H9 (cell line): ENCODE results near the gene MMP11. TPM values are rescaled to one million over a fixed set of nuclear protein-coding genes. Genes with fewer than 3 reads are reported as not detected.

Experiments used
- DNase-seq: peaks from one replicate; pipeline ENCODE4 v3.0.0-alpha.2; 2017
- H2AFZ ChIP-seq: one replicate; pipeline ENCODE4 v1.6.1; 2013; ENCODE audit warnings: mild to moderate bottlenecking, low read length, control low read depth, moderate library complexity
- H2AK5ac ChIP-seq: 2 replicates; pipeline ENCODE4 v1.6.1; 2013; ENCODE audit warnings: low read length, control low read depth, mixed read lengths; ENCODE audit not compliant: insufficient read length
- H2BK120ac ChIP-seq: one replicate; pipeline ENCODE4 v1.6.1; 2013; ENCODE audit warnings: low read depth, mild to moderate bottlenecking, low read length, control low read depth, inconsistent platforms; ENCODE audit not compliant: poor library complexity, severe bottlenecking
- H2BK12ac ChIP-seq: 2 replicates; pipeline ENCODE4 v1.6.1; 2013; ENCODE audit warnings: low read length, control low read depth, mixed read lengths, low read depth; ENCODE audit not compliant: insufficient read length
- H2BK15ac ChIP-seq: 2 replicates; pipeline ENCODE4 v1.6.1; 2013; ENCODE audit warnings: low read depth, low read length, control low read depth
- H2BK20ac ChIP-seq: one replicate; pipeline ENCODE4 v1.6.1; 2013; ENCODE audit warnings: low read depth, mild to moderate bottlenecking, low read length, control low read depth, inconsistent platforms; ENCODE audit not compliant: poor library complexity, severe bottlenecking
- H2BK5ac ChIP-seq: 2 replicates; pipeline ENCODE4 v1.6.1; 2013; ENCODE audit warnings: low read length, control low read depth, mixed read lengths; ENCODE audit not compliant: insufficient read length
- H3K14ac ChIP-seq: 2 replicates; pipeline ENCODE4 v1.6.1; 2013; ENCODE audit warnings: low read length, control low read depth; ENCODE audit not compliant: insufficient read depth
- H3K18ac ChIP-seq: 2 replicates; pipeline ENCODE4 v1.6.1; 2013; ENCODE audit warnings: low read depth, mild to moderate bottlenecking, mixed read lengths, low read length, control low read depth; ENCODE audit not compliant: insufficient read length
- H3K23ac ChIP-seq: 2 replicates; pipeline ENCODE4 v1.6.1; 2013; ENCODE audit warnings: low read length, control low read depth, mixed read lengths, low read depth; ENCODE audit not compliant: insufficient read length
- H3K23me2 ChIP-seq: 2 replicates; pipeline ENCODE4 v1.6.1; 2013; ENCODE audit warnings: low read depth, mild to moderate bottlenecking, mixed read lengths, low read length, control low read depth; ENCODE audit not compliant: insufficient read length, poor library complexity, severe bottlenecking
- H3K27ac ChIP-seq: 2 replicates; pipeline ENCODE4 v1.5.1; 2013; ENCODE audit warnings: low read length, control low read depth, mixed read lengths, low read depth; ENCODE audit not compliant: insufficient read length
- H3K27me3 ChIP-seq: 2 replicates; pipeline ENCODE4 v1.6.1; 2013; ENCODE audit warnings: low read length, control low read depth, inconsistent platforms; ENCODE audit not compliant: insufficient read depth
- H3K4ac ChIP-seq: 2 replicates; pipeline ENCODE4 v1.6.1; 2013; ENCODE audit warnings: low read depth, mild to moderate bottlenecking, control low read depth, inconsistent platforms, low read length, moderate library complexity
- H3K4me1 ChIP-seq: 2 replicates; pipeline ENCODE4 v1.6.1; 2013; ENCODE audit warnings: low read length, control low read depth, inconsistent platforms; ENCODE audit not compliant: insufficient read depth
- H3K4me2 ChIP-seq: 2 replicates; pipeline ENCODE4 v1.6.1; 2013; ENCODE audit warnings: low read length, control low read depth, mixed read lengths; ENCODE audit not compliant: insufficient read length, insufficient read depth
- H3K56ac ChIP-seq: 2 replicates; pipeline ENCODE4 v1.6.1; 2013; ENCODE audit warnings: low read depth, mild to moderate bottlenecking, mixed read lengths, low read length, control low read depth; ENCODE audit not compliant: insufficient read length
- H3K79me1 ChIP-seq: 2 replicates; pipeline ENCODE4 v1.6.1; 2013; ENCODE audit warnings: low read depth, mild to moderate bottlenecking, moderate library complexity, low read length, control low read depth, inconsistent platforms; ENCODE audit not compliant: insufficient read depth, poor library complexity, severe bottlenecking
- H3K79me2 ChIP-seq: 2 replicates; pipeline ENCODE4 v1.6.1; 2013; ENCODE audit warnings: low read length, control low read depth, inconsistent platforms; ENCODE audit not compliant: insufficient read depth
- H3K9ac ChIP-seq: 2 replicates; pipeline ENCODE4 v1.6.1; 2013; ENCODE audit warnings: low read length, control low read depth, mixed read lengths; ENCODE audit not compliant: insufficient read length; ENCODE audit errors: extremely low read depth
- H3K9me3 ChIP-seq: one replicate; pipeline ENCODE4 v1.6.1; 2013; ENCODE audit warnings: low read depth, low read length, inconsistent platforms; ENCODE audit not compliant: control insufficient read depth
- H3T11ph ChIP-seq: one replicate; pipeline ENCODE4 v1.6.1; 2013; ENCODE audit warnings: mild to moderate bottlenecking, low read length, control low read depth, inconsistent platforms
- H4K20me1 ChIP-seq: one replicate; pipeline ENCODE4 v1.6.1; 2013; ENCODE audit not compliant: control insufficient read depth, insufficient read length, insufficient read depth
- H4K5ac ChIP-seq: 2 replicates; pipeline ENCODE4 v1.6.1; 2013; ENCODE audit warnings: low read depth, mild to moderate bottlenecking, mixed read lengths, low read length, control low read depth; ENCODE audit not compliant: insufficient read length
- H4K8ac ChIP-seq: replicated peaks from 2 replicates; pipeline ENCODE4 v1.6.1; 2013; ENCODE audit warnings: low read length, control low read depth, mixed read lengths, low read depth; ENCODE audit not compliant: insufficient read length
- H4K91ac ChIP-seq: 2 replicates; pipeline ENCODE4 v1.6.1; 2013; ENCODE audit warnings: low read depth, mild to moderate bottlenecking, moderate library complexity, mixed read lengths, low read length, control low read depth; ENCODE audit not compliant: insufficient read length
- H3K27ac Mint-ChIP-seq, 3 experiments: 2 replicates in 2 of 3; 3 replicates in 1 of 3; pipeline ENCODE4 v1.8.0; 2020 to 2021; ENCODE audit warnings: mixed read lengths in 3 of 3, mild to moderate bottlenecking in 1 of 3, moderate library complexity in 1 of 3
- H3K27me3 Mint-ChIP-seq: 2 replicates; pipeline ENCODE4 v1.8.0; 2021; ENCODE audit warnings: low read depth, mild to moderate bottlenecking, moderate library complexity, mixed read lengths
- H3K36me3 Mint-ChIP-seq, 3 experiments: 2 replicates in 2 of 3; 3 replicates in 1 of 3; pipeline ENCODE4 v1.8.0; 2020 to 2021; ENCODE audit warnings: low read depth in 3 of 3, mixed read lengths in 3 of 3; ENCODE audit not compliant: insufficient read depth in 1 of 3
- H3K4me1 Mint-ChIP-seq, 2 experiments: 2 replicates each; pipeline ENCODE4 v1.8.0; 2020; ENCODE audit warnings: mixed read lengths in 2 of 2
- H3K4me3 Mint-ChIP-seq, 2 experiments: 2 replicates in 1 of 2; 3 replicates in 1 of 2; pipeline ENCODE4 v1.8.0; 2020 to 2021; ENCODE audit warnings: mild to moderate bottlenecking in 2 of 2, mixed read lengths in 2 of 2, moderate library complexity in 1 of 2
- H3K9me3 Mint-ChIP-seq, 2 experiments: 2 replicates in 1 of 2; 3 replicates in 1 of 2; pipeline ENCODE4 v1.8.0; 2020; ENCODE audit warnings: mild to moderate bottlenecking in 2 of 2, mixed read lengths in 2 of 2, moderate library complexity in 1 of 2
- CTCF ChIP-seq: fragments of 200-600 bp; sonication (generic); conservative IDR thresholded peaks from 3 replicates; pipeline ENCODE4 v1.8.0; 2021; ENCODE audit warnings: antibody characterized with exemption, mild to moderate bottlenecking
- WGBS: extraction: QIAGEN DNeasy Blood & Tissue Kit; methylation state at CpG from one replicate; pipeline ENCODE4 v1.1.7; 2013; ENCODE audit warnings: missing lambda C conversion rate, low lambda C conversion rate, mixed read lengths; ENCODE audit not compliant: insufficient read length; ENCODE audit errors: extremely low coverage; 5-methylcytosine and 5-hydroxymethylcytosine counted together
- total RNA-seq: library from RNA; stranded (reverse); gene quantifications from 2 replicates; pipeline ENCODE4 v1.2.1, GENCODE V29; 2021

Gene MMP11
- total RNA-seq, 1 experiment from 2014 or later = 5.3 TPM

DNA sequence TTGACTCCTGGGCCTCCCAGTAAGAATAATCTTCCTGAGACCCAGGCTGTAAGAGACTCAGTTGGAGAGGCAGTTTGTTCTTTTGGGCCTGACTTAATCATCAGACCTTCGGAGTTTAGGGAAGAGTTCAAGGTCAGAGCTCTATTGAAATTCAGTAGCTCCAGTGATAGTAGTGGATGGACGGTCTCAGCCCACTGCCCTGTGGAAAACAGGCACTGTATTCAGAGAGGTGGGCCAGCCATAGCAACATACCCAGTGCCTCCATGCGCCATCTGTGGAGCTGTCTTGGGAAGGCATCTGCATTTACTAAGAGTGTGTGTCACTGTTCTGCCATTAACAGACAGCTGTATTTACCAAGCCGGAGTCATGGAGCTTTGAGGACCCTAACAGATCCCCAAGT is 17.0 kb downstream of the MMP11 start:
- H4K20me1 ChIP-seq = no peaks in the 10 kb centered on the region

More for the DNA sequence above, 17.0 kb downstream of the MMP11 start:
- Histone ChIP-seq H4K8ac (no peak overlapping the region), H3K4ac (no peak overlapping the region), H3T11ph (no peak overlapping the region), H3K9me3 (no peaks in the 10 kb centered on the region), H3K27ac (no peak overlapping the region), H3K79me2 (peaks cover 16% of the 10 kb centered on the region; the same call in 1 of the 2 replicates), H3K9ac (no peak overlapping the region), H3K4me1 (peaks cover 2% of the 10 kb centered on the region; the same call in 1 of the 2 replicates), H2BK5ac (no peak overlapping the region), H3K14ac (no peak overlapping the region), H4K5ac (no peak overlapping the region), H2AFZ (no peak overlapping the region), H3K4me2 (no peak overlapping the region), H3K79me1 (no peaks in the 10 kb centered on the region), H3K56ac (no peak overlapping the region), H2BK12ac (no peak overlapping the region), H2BK20ac (no peak overlapping the region), H4K91ac (no peak overlapping the region), H2BK15ac (no peak overlapping the region), H3K23ac (no peak overlapping the region), H3K23me2 (peaks cover 2% of the 10 kb centered on the region), H3K27me3 (no peaks in the 10 kb centered on the region; the same call in 1 of the 2 replicates), H2BK120ac (no peak overlapping the region), H3K18ac (no peak overlapping the region), H2AK5ac (no peak overlapping the region)
- peak; percentile 30; the same call in 1 of the 3 replicates for TF ChIP-seq CTCF
- WGBS = no CpG with 5 or more reads among the region's 4 CpGs
- Mint-ChIP-seq H3K9me3 (no peaks in the 10 kb centered on the region), H3K4me3 (peak overlapping the region in 1 of 2 experiments; percentile 13; a peak in 1 of 5 replicates), H3K4me1 (peaks cover 22 to 30% of the 10 kb centered on the region in 2 experiments), H3K36me3 (peaks cover 14 to 36% (median 34%) of the 10 kb centered on the region in 3 experiments; a peak in 6 of 7 replicates), H3K27me3 (no peaks in the 10 kb centered on the region), H3K27ac (peak overlapping the region in 2 of 3 experiments; percentile 19 to 39; a peak in 3 of 7 replicates)
- DNase-seq = no peak
